WTC11 (cell line): ENCODE results near the gene CD300H. TPM values are rescaled to one million over a fixed set of nuclear protein-coding genes. Genes with fewer than 3 reads are reported as not detected.

ENCODE experiments used
- ATAC-seq: fragments of 200-7000 bp; cut with Tn5 transposase; 2 replicates; pipeline ENCODE4 v1.10.0; 2021; ENCODE audit warnings: mild to moderate bottlenecking, moderate library complexity
- CTCF ChIA-PET: fragments of 300-600 bp; sonication (Branson Sonifier 250); formaldehyde crosslinking; loops from one replicate; lab custom pipeline; 2021; ENCODE audit warnings: antibody characterized with exemption; lab: Charles Lee
- POLR2A ChIA-PET: fragments of 350-600 bp; sonication (Branson Sonifier 250); formaldehyde crosslinking; loops from one replicate; lab custom pipeline; 2021; ENCODE audit warnings: antibody characterized with exemption; lab: Charles Lee
- DNase-seq: peaks from one replicate; pipeline ENCODE4 v3.0.0; 2021; ENCODE audit warnings: low spot score
- H3K27ac Mint-ChIP-seq: 2 replicates; pipeline ENCODE4 v1.8.0; 2021; ENCODE audit warnings: mixed read lengths
- H3K27me3 Mint-ChIP-seq: 2 replicates; pipeline ENCODE4 v1.8.0; 2021; ENCODE audit warnings: low read depth, mild to moderate bottlenecking, moderate library complexity, mixed read lengths
- H3K36me3 Mint-ChIP-seq: 2 replicates; pipeline ENCODE4 v1.8.0; 2021; ENCODE audit warnings: mixed read lengths
- H3K4me1 Mint-ChIP-seq: 2 replicates; pipeline ENCODE4 v1.8.0; 2022; ENCODE audit warnings: mixed read lengths
- H3K4me3 Mint-ChIP-seq: 2 replicates; pipeline ENCODE4 v1.8.0; 2021; ENCODE audit warnings: mild to moderate bottlenecking, moderate library complexity, mixed read lengths
- H3K9me3 Mint-ChIP-seq: 2 replicates; pipeline ENCODE4 v1.8.0; 2021; ENCODE audit warnings: mixed read lengths
- CREB1 ChIP-seq: sonication (generic); formaldehyde crosslinking; IDR thresholded peaks from 2 replicates; pipeline ENCODE4 v1.8.0; 2023; ENCODE audit warnings: mild to moderate bottlenecking, missing genetic modification reagents
- CREM ChIP-seq: sonication (generic); formaldehyde crosslinking; IDR thresholded peaks from 2 replicates; pipeline ENCODE4 v1.8.1; 2022; ENCODE audit warnings: mild to moderate bottlenecking, missing genetic modification reagents, moderate library complexity
- GTF2I ChIP-seq: fragments of 250-450 bp; sonication (Bioruptor Pico); conservative IDR thresholded peaks from 2 replicates; pipeline ENCODE4 v1.4.0; 2021; ENCODE audit warnings: mild to moderate bottlenecking
- JAZF1 ChIP-seq: fragments of 250-450 bp; sonication (Bioruptor Pico); IDR thresholded peaks from 2 replicates; pipeline ENCODE4 v1.9.0; 2021; ENCODE audit warnings: moderate library complexity, mild to moderate bottlenecking, inconsistent platforms
- MXD4 ChIP-seq: fragments of 250-450 bp; sonication (Bioruptor Pico); IDR thresholded peaks from 2 replicates; pipeline ENCODE4 v1.8.0; 2021; ENCODE audit warnings: mild to moderate bottlenecking, moderate library complexity, borderline replicate concordance
- NFATC4 ChIP-seq: fragments of 250-450 bp; sonication (Bioruptor Pico); IDR thresholded peaks from 2 replicates; pipeline ENCODE4 v1.9.0; 2021; ENCODE audit warnings: mild to moderate bottlenecking
- NR3C1 ChIP-seq: sonication (generic); formaldehyde crosslinking; conservative IDR thresholded peaks from 2 replicates; pipeline ENCODE4 v1.8.1; 2023; ENCODE audit warnings: low read depth, mild to moderate bottlenecking, missing genetic modification reagents
- OVOL2 ChIP-seq: fragments of 250-450 bp; sonication (Bioruptor Pico); IDR thresholded peaks from 2 replicates; pipeline ENCODE4 v1.9.0; 2021; ENCODE audit warnings: mild to moderate bottlenecking, borderline replicate concordance
- RELA ChIP-seq: sonication (generic); formaldehyde crosslinking; IDR thresholded peaks from 2 replicates; pipeline ENCODE4 v1.8.1; 2022; ENCODE audit warnings: missing genetic modification reagents, mild to moderate bottlenecking, borderline replicate concordance
- STAT6 ChIP-seq: sonication (generic); formaldehyde crosslinking; conservative IDR thresholded peaks from 2 replicates; pipeline ENCODE4 v1.8.1; 2023; ENCODE audit warnings: mild to moderate bottlenecking, low read depth, missing genetic modification reagents, moderate library complexity
- ZMAT4 ChIP-seq: fragments of 250-450 bp; sonication (Bioruptor Pico); IDR thresholded peaks from 2 replicates; pipeline ENCODE4 v1.9.0; 2021; ENCODE audit warnings: mild to moderate bottlenecking
- ZNF138 ChIP-seq: sonication (generic); formaldehyde crosslinking; conservative IDR thresholded peaks from 2 replicates; pipeline ENCODE4 v1.8.1; 2022; ENCODE audit warnings: mild to moderate bottlenecking, moderate library complexity, missing genetic modification reagents
- ZNF416 ChIP-seq: fragments of 250-450 bp; sonication (Bioruptor Pico); IDR thresholded peaks from 2 replicates; pipeline ENCODE4 v1.9.0; 2021; ENCODE audit warnings: mild to moderate bottlenecking, inconsistent platforms
- total RNA-seq: library from RNA; stranded (reverse); gene quantifications from 3 replicates; pipeline ENCODE4 v1.2.3, GENCODE V29; 2021
- TF ChIP-seq, protein P1 (sequence below): sonication (generic); formaldehyde crosslinking; IDR thresholded peaks from 2 replicates; pipeline ENCODE4 v1.8.0; 2022; ENCODE audit warnings: mild to moderate bottlenecking, missing genetic modification reagents
- TF ChIP-seq, protein P2 (sequence below): sonication (generic); formaldehyde crosslinking; IDR thresholded peaks from 2 replicates; pipeline ENCODE4 v1.8.1; 2022; ENCODE audit warnings: low read depth, mild to moderate bottlenecking, moderate library complexity, missing genetic modification reagents, borderline replicate concordance
- TF ChIP-seq, protein P3 (sequence below): fragments of 250-450 bp; sonication (Bioruptor Pico); IDR thresholded peaks from 2 replicates; pipeline ENCODE4 v1.8.0; 2021; ENCODE audit warnings: mild to moderate bottlenecking
- TF ChIP-seq, protein P4 (sequence below): sonication (generic); formaldehyde crosslinking; IDR thresholded peaks from 2 replicates; pipeline ENCODE4 v1.8.0; 2022; ENCODE audit warnings: mild to moderate bottlenecking, missing genetic modification reagents
- TF ChIP-seq, protein P5 (sequence below): sonication (generic); formaldehyde crosslinking; IDR thresholded peaks from 2 replicates; pipeline ENCODE4 v1.8.0; 2022; ENCODE audit warnings: mild to moderate bottlenecking, missing genetic modification reagents
- TF ChIP-seq, protein P6 (sequence below): sonication (generic); formaldehyde crosslinking; conservative IDR thresholded peaks from 2 replicates; pipeline ENCODE4 v1.8.1; 2022; ENCODE audit warnings: mild to moderate bottlenecking, missing genetic modification reagents
- TF ChIP-seq, protein P7 (sequence below): sonication (generic); formaldehyde crosslinking; IDR thresholded peaks from 2 replicates; pipeline ENCODE4 v1.8.0; 2022; ENCODE audit warnings: missing genetic modification reagents

CD300H gene
- total RNA-seq, 1 experiment from 2014 or later = not detected

- no peak overlapping the region for H3K4me3 Mint-ChIP-seq
- POLR2A ChIA-PET = interaction anchor here (0.6 kb wide), 1 partner anchor 111 kb away, joined by 3 read pairs; no protein-coding TSS in a partner anchor
- H3K9me3 Mint-ChIP-seq = peaks cover 8% of the 10 kb centered on the region
- DNase-seq = no peak
- ATAC-seq = no peak
- CTCF ChIA-PET = interaction anchor here (1.3 to 1.6 kb wide), 2 partner anchors 9 to 14 kb away, joined by 4 read pairs; no protein-coding TSS in a partner anchor
- TF ChIP-seq MXD4 (CRISPR knock-in tag) (no peak), OVOL2 (CRISPR knock-in tag) (no peak), NFATC4 (CRISPR knock-in tag) (no peak), CREM (CRISPR knock-in tag) (no peak), GTF2I (CRISPR knock-in tag) (no peak), STAT6 (CRISPR knock-in tag) (no peak), ZNF138 (no peak), RELA (CRISPR knock-in tag) (no peak), ZNF416 (CRISPR knock-in tag) (no peak), ZMAT4 (CRISPR knock-in tag) (no peak), CREB1 (no peak)
- TF ChIP-seq, protein P1, sequence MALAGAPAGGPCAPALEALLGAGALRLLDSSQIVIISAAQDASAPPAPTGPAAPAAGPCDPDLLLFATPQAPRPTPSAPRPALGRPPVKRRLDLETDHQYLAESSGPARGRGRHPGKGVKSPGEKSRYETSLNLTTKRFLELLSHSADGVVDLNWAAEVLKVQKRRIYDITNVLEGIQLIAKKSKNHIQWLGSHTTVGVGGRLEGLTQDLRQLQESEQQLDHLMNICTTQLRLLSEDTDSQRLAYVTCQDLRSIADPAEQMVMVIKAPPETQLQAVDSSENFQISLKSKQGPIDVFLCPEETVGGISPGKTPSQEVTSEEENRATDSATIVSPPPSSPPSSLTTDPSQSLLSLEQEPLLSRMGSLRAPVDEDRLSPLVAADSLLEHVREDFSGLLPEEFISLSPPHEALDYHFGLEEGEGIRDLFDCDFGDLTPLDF = no peak
- TF ChIP-seq, protein P2, sequence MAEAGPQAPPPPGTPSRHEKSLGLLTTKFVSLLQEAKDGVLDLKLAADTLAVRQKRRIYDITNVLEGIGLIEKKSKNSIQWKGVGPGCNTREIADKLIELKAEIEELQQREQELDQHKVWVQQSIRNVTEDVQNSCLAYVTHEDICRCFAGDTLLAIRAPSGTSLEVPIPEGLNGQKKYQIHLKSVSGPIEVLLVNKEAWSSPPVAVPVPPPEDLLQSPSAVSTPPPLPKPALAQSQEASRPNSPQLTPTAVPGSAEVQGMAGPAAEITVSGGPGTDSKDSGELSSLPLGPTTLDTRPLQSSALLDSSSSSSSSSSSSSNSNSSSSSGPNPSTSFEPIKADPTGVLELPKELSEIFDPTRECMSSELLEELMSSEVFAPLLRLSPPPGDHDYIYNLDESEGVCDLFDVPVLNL (CRISPR knock-in tag) = no peak
- TF ChIP-seq, protein P3, sequence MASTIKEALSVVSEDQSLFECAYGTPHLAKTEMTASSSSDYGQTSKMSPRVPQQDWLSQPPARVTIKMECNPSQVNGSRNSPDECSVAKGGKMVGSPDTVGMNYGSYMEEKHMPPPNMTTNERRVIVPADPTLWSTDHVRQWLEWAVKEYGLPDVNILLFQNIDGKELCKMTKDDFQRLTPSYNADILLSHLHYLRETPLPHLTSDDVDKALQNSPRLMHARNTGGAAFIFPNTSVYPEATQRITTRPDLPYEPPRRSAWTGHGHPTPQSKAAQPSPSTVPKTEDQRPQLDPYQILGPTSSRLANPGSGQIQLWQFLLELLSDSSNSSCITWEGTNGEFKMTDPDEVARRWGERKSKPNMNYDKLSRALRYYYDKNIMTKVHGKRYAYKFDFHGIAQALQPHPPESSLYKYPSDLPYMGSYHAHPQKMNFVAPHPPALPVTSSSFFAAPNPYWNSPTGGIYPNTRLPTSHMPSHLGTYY (CRISPR knock-in tag) = no peak
- TF ChIP-seq, protein P4, sequence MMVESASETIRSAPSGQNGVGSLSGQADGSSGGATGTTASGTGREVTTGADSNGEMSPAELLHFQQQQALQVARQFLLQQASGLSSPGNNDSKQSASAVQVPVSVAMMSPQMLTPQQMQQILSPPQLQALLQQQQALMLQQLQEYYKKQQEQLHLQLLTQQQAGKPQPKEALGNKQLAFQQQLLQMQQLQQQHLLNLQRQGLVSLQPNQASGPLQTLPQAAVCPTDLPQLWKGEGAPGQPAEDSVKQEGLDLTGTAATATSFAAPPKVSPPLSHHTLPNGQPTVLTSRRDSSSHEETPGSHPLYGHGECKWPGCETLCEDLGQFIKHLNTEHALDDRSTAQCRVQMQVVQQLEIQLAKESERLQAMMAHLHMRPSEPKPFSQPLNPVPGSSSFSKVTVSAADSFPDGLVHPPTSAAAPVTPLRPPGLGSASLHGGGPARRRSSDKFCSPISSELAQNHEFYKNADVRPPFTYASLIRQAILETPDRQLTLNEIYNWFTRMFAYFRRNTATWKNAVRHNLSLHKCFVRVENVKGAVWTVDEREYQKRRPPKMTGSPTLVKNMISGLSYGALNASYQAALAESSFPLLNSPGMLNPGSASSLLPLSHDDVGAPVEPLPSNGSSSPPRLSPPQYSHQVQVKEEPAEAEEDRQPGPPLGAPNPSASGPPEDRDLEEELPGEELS = no peak
- TF ChIP-seq, protein P5, sequence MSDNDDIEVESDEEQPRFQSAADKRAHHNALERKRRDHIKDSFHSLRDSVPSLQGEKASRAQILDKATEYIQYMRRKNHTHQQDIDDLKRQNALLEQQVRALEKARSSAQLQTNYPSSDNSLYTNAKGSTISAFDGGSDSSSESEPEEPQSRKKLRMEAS = no peak
- no peaks in the 10 kb centered on the region for H3K4me1 Mint-ChIP-seq
- peaks cover 4% of the 10 kb centered on the region; the same call in 1 of the 2 replicates for H3K36me3 Mint-ChIP-seq
- H3K27ac Mint-ChIP-seq = no peak overlapping the region
- peaks cover 30% of the 10 kb centered on the region for H3K27me3 Mint-ChIP-seq
These were observed 15.3 kb downstream of the CD300H start for GRCh38 chr17:74552037-74552436.

DNA sequence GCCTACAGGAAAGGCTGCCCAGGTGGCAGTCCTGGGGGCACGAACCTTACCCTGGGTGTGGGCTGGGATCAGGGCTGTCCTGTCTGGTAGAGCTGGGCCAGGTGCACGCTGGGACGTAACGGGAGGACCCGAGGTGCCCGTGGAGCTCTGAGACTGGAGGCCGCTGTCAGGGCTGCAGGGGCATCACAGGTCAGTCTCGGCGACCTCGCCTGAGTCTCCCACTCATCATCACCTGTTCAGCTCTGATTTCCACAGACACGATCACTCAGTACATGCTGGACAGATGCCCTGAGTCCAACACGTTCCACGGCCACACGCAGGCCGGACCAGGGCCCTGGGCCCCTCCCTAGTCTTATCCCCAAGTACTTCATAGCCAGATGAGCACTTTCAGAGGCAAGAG, 16.7 kb downstream of the CD300H start:
- no peak overlapping the region for H3K27ac Mint-ChIP-seq
- peaks cover 18% of the 10 kb centered on the region for H3K27me3 Mint-ChIP-seq
- no peak for TF ChIP-seq GTF2I (CRISPR knock-in tag)
- TF ChIP-seq JAZF1 (CRISPR knock-in tag) = no peak
- TF ChIP-seq, protein P6, sequence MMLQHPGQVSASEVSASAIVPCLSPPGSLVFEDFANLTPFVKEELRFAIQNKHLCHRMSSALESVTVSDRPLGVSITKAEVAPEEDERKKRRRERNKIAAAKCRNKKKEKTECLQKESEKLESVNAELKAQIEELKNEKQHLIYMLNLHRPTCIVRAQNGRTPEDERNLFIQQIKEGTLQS (CRISPR knock-in tag) = no peak
- TF ChIP-seq NR3C1 (CRISPR knock-in tag) = no peak
- TF ChIP-seq, protein P5 = no peak
- TF ChIP-seq, protein P1 = no peak
- TF ChIP-seq, protein P7, sequence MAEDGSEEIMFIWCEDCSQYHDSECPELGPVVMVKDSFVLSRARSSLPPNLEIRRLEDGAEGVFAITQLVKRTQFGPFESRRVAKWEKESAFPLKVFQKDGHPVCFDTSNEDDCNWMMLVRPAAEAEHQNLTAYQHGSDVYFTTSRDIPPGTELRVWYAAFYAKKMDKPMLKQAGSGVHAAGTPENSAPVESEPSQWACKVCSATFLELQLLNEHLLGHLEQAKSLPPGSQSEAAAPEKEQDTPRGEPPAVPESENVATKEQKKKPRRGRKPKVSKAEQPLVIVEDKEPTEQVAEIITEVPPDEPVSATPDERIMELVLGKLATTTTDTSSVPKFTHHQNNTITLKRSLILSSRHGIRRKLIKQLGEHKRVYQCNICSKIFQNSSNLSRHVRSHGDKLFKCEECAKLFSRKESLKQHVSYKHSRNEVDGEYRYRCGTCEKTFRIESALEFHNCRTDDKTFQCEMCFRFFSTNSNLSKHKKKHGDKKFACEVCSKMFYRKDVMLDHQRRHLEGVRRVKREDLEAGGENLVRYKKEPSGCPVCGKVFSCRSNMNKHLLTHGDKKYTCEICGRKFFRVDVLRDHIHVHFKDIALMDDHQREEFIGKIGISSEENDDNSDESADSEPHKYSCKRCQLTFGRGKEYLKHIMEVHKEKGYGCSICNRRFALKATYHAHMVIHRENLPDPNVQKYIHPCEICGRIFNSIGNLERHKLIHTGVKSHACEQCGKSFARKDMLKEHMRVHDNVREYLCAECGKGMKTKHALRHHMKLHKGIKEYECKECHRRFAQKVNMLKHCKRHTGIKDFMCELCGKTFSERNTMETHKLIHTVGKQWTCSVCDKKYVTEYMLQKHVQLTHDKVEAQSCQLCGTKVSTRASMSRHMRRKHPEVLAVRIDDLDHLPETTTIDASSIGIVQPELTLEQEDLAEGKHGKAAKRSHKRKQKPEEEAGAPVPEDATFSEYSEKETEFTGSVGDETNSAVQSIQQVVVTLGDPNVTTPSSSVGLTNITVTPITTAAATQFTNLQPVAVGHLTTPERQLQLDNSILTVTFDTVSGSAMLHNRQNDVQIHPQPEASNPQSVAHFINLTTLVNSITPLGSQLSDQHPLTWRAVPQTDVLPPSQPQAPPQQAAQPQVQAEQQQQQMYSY = no peak
- H3K36me3 Mint-ChIP-seq = no peaks in the 10 kb centered on the region
- H3K4me1 Mint-ChIP-seq = no peaks in the 10 kb centered on the region
- no peaks in the 10 kb centered on the region for H3K9me3 Mint-ChIP-seq
- CTCF ChIA-PET = no interaction called here
- ATAC-seq (no peak), DNase-seq (no peak)
- no peak overlapping the region for H3K4me3 Mint-ChIP-seq
- POLR2A ChIA-PET = no interaction called here
